Upper lobe of right lung (tissue), 1 donor: Measurements from ENCODE around the gene TBC1D1. TPM values are rescaled to one million over a fixed set of nuclear protein-coding genes. Genes with fewer than 3 reads are reported as not detected.
"Not testable (repeated sequence)": the region's sequence is repeated elsewhere in the genome, so short reads cannot be mapped to it uniquely, and the experiment has no call there.

Experiments used
- ATAC-seq: fragments of 200-7000 bp; cut with Tn5 transposase; one replicate; pipeline ENCODE4 v1.9.1; 2020; ENCODE audit warnings: mild to moderate bottlenecking, moderate library complexity
- DNase-seq: peaks from one replicate; pipeline ENCODE4 v3.0.0-alpha.2; 2020
- H3K27ac ChIP-seq: fragments of 200-600 bp; one replicate; pipeline ENCODE4 v1.8.0; 2022
- H3K27me3 ChIP-seq: fragments of 200-600 bp; one replicate; pipeline ENCODE4 v1.8.0; 2022; ENCODE audit warnings: mild to moderate bottlenecking
- H3K36me3 ChIP-seq: fragments of 200-600 bp; one replicate; pipeline ENCODE4 v1.8.0; 2022
- H3K4me1 ChIP-seq: fragments of 200-600 bp; one replicate; pipeline ENCODE4 v1.8.0; 2022
- H3K4me3 ChIP-seq: fragments of 200-600 bp; one replicate; pipeline ENCODE4 v1.8.0; 2022; ENCODE audit warnings: mild to moderate bottlenecking
- H3K9me3 ChIP-seq: fragments of 200-600 bp; one replicate; pipeline ENCODE4 v1.8.0; 2022
- intact Hi-C: fragments of 100-400 bp; cut with DNase I; formaldehyde crosslinking; loops from one replicate; pipeline ENCODE4 v1.11.0; 2022
- total RNA-seq: library from RNA; stranded (reverse); fragmentation: NEBNext Ultra II Directional; extraction: Animal tissue kit (Norgen Biotek cat#: 25700); gene quantifications from one replicate; pipeline ENCODE4 v1.2.1, GENCODE V29; 2021
- TF ChIP-seq, protein P1 (sequence below): fragments of 200-600 bp; IDR thresholded peaks from one replicate; pipeline ENCODE4 v1.8.0; 2022; ENCODE audit warnings: antibody characterized with exemption
- donor health status: DM: no; HTN: yes; CAD: no; lungs with severe emphysema.

TBC1D1 gene
- total RNA-seq, 1 donor from 2014 or later: 61.9 TPM

DNA sequence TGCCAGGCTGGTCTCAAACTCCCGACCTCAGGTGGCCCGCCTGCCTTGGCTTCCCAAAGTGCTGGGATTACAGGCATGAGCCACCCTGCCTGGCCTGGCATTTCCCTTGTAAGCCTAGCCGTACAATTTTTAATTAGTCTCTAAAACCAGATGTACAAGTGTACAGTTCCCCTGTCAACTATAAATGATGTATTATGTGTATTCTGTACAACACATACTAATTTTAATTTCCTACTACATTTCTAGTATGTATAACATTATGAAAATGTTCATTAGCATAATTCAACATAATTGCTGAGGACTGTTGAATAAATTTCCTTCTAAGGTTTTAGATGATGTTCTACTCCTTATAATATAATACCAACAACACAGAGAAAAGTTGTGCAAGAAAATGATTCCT is 27.8 kb downstream of the TBC1D1 start:
- no peaks in the 10 kb centered on the region for H3K27me3 ChIP-seq
- ATAC-seq: no peak
- no peaks in the 10 kb centered on the region for H3K36me3 ChIP-seq
- no peaks in the 10 kb centered on the region for H3K9me3 ChIP-seq
- intact Hi-C loops: no loop called here
- TF ChIP-seq, protein P1, sequence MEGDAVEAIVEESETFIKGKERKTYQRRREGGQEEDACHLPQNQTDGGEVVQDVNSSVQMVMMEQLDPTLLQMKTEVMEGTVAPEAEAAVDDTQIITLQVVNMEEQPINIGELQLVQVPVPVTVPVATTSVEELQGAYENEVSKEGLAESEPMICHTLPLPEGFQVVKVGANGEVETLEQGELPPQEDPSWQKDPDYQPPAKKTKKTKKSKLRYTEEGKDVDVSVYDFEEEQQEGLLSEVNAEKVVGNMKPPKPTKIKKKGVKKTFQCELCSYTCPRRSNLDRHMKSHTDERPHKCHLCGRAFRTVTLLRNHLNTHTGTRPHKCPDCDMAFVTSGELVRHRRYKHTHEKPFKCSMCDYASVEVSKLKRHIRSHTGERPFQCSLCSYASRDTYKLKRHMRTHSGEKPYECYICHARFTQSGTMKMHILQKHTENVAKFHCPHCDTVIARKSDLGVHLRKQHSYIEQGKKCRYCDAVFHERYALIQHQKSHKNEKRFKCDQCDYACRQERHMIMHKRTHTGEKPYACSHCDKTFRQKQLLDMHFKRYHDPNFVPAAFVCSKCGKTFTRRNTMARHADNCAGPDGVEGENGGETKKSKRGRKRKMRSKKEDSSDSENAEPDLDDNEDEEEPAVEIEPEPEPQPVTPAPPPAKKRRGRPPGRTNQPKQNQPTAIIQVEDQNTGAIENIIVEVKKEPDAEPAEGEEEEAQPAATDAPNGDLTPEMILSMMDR: no peak
- no peak overlapping the region for H3K27ac ChIP-seq
- H3K4me1 ChIP-seq: no peaks in the 10 kb centered on the region
- DNase-seq: no peak
- no peak overlapping the region for H3K4me3 ChIP-seq

DNA sequence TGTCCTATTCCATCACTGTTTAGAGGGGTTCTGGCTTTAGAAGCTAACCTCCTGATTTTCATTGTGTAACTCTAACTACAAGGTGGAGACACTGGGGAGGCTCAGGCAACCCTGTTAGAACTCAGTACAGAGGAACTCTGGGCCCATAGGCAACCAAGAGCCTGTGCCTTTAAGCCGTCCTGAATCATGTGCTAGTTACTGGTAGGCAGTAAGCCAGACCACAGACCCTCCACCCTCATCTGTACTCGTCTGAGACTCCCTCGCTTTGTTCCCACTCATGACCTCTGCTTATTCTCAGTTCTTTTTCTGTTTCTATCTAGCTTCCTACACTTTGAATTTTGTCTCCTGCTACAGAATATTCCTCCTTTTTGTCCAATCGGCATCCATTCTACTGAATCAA is 31.4 kb downstream of the TBC1D1 start:
- Histone ChIP-seq H3K27ac (no peak overlapping the region), H3K27me3 (no peaks in the 10 kb centered on the region), H3K4me1 (no peaks in the 10 kb centered on the region), H3K4me3 (no peak overlapping the region), H3K9me3 (no peaks in the 10 kb centered on the region), H3K36me3 (no peaks in the 10 kb centered on the region)
- TF ChIP-seq, protein P1: no peak
- peak; percentile 92 for ATAC-seq
- no peak for DNase-seq
- intact Hi-C loops: no loop called here

DNA sequence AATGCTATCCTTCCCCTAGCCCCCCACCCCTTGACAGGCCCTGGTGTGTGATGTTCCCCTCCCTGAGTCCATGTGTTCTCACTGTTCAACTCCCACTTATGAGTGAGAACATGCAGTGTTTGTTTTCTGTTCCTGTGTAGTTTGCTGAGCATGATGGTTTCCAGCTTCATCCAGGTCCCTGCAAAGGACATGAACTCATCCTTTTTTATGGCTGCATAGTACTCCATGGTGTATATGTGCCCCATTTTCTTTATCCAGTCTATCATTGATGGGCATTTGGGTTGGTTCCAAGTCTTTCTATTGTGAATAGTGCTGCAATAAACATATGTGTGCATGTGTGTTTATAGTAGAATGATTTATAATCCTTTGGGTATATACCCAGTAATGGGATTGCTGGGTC is 32.2 kb downstream of the TBC1D1 start:
- DNase-seq, H3K27me3 ChIP-seq, H3K36me3 ChIP-seq, H3K27ac ChIP-seq, H3K4me3 ChIP-seq, ATAC-seq, H3K9me3 ChIP-seq, H3K4me1 ChIP-seq, intact Hi-C loops: not testable (repeated sequence)

DNA sequence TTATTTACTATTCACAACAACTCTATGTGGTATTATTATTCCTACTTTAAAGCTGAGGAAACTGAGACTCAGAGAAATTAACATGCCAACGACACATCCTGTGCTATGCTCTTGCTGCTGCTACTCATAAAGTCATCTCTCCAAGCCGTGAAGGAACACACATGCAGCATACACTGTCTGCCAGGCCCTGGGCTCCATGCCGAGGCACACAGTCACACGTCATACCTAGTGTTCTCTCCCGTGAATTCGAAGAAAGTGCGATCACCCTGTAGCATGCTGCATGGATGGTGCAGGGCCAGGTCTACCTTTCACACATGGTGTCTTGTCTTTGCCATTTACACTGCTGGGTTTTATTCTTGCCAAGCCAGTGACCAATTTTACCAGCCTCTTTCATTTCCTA is 34.1 kb downstream of the TBC1D1 start:
- H3K27ac ChIP-seq: no peak overlapping the region
- no peak overlapping the region for H3K4me3 ChIP-seq
- no peaks in the 10 kb centered on the region for H3K36me3 ChIP-seq
- H3K4me1 ChIP-seq: no peaks in the 10 kb centered on the region
- TF ChIP-seq, protein P1: no peak
- DNase-seq: no peak
- intact Hi-C loops: no loop called here
- H3K27me3 ChIP-seq: no peaks in the 10 kb centered on the region
- H3K9me3 ChIP-seq: no peaks in the 10 kb centered on the region
- no peak for ATAC-seq

DNA sequence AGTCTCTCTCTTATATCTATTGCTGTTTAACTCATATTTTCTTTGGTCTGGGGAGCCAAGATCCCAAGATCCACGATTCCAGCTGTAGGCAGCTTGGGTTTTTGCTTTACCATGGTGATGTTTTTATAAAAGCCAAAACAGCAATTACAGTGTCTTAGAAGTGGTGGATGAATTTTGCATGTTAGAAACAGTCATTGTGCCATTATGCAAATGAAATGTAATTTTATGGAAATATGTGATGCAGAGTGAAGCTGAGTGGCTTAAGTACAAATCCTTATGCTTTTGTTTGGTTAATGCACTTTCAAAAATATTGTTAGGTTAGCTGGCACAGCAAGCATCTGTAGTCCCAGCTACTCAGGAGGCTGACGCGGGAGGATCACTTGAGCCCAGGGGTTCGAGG is 36.5 kb downstream of the TBC1D1 start:
- Histone ChIP-seq H3K36me3 (no peaks in the 10 kb centered on the region), H3K4me3 (no peak overlapping the region), H3K9me3 (no peaks in the 10 kb centered on the region), H3K4me1 (no peaks in the 10 kb centered on the region), H3K27ac (no peak overlapping the region), H3K27me3 (no peaks in the 10 kb centered on the region)
- no peak for DNase-seq
- intact Hi-C loops: no loop called here
- no peak for ATAC-seq
- TF ChIP-seq, protein P1: no peak

DNA sequence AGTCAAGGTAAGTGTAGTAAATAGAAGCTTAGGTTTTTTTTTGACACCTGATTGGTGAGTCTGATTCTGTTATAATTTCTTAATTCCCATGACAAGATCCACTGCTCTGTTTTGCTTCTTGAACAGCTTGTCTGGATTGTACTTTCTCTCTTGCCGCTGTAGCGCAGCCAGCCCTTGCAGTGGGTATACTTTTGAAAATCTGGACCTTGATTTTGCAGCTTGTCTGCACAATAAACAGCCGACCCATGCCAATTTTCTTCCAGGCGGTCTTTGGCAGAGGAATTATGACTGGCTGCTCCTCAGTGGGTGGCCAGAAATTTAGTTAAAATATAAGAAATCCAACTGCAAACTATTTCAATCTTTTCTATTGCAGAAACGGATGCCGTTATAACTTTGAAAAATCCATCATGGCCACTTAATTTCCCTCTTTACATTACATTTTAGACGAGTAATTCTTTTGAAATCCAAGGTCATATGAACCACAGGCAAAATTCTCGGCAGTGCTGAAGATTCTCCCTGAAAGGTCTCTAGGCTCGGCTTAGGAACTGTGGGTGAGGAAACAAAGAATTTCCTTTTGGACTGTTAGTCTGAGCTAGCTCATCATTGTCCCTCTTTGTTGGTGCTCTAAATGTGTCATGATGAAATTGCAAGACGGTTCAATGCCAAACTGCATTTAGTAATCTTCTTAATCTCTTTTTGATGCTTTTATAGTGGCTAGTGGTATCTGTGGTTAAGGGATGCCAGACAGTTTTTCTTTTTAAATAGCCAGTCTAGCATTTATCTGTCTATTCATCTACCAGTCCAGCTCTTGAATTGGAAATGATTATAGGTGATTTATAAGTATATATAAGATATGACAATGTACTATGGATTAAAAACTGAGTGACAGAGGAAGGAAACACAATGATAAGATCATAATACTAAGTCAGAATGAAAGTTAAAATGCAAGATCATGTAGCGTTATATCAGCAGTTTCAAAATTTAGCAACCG is 37.8 kb downstream of the TBC1D1 start:
- DNase-seq: no peak
- H3K9me3 ChIP-seq: no peaks in the 10 kb centered on the region
- no peak for ATAC-seq

More for the DNA sequence above, 37.8 kb downstream of the TBC1D1 start:
- TF ChIP-seq, protein P1: no peak
- no peaks in the 10 kb centered on the region for H3K27me3 ChIP-seq
- intact Hi-C loops: no loop called here
- H3K27ac ChIP-seq: no peak overlapping the region
- H3K36me3 ChIP-seq: no peaks in the 10 kb centered on the region
- no peak overlapping the region for H3K4me3 ChIP-seq
- H3K4me1 ChIP-seq: no peaks in the 10 kb centered on the region
